Neuronal stem cell (in vitro differentiated cells): ENCODE data around the gene TPRA1.
A peak's percentile ranks its signal among the peaks of the same experiment; 100 is the strongest.

ENCODE experiments used
- DNase-seq: peaks from one replicate; pipeline ENCODE4 v3.0.0-alpha.2; 2013; ENCODE audit warnings: low spot score
- H2AFZ ChIP-seq: one replicate; pipeline ENCODE4 v1.6.1; 2013; ENCODE audit warnings: mild to moderate bottlenecking, low read length, inconsistent platforms
- H2AK5ac ChIP-seq: 2 replicates; pipeline ENCODE4 v1.6.1; 2013; ENCODE audit warnings: low read depth, mild to moderate bottlenecking, inconsistent platforms, low read length, moderate library complexity, mixed read lengths
- H2BK120ac ChIP-seq: 2 replicates; pipeline ENCODE4 v1.6.1; 2013; ENCODE audit warnings: low read depth, mild to moderate bottlenecking, inconsistent platforms, low read length, moderate library complexity, mixed read lengths
- H2BK12ac ChIP-seq: one replicate; pipeline ENCODE4 v1.6.1; 2013; ENCODE audit warnings: low read length, inconsistent platforms
- H2BK15ac ChIP-seq: 2 replicates; pipeline ENCODE4 v1.6.1; 2013; ENCODE audit warnings: mild to moderate bottlenecking, low read length, inconsistent platforms, mixed read lengths
- H2BK5ac ChIP-seq: one replicate; pipeline ENCODE4 v1.6.1; 2013; ENCODE audit warnings: inconsistent platforms, mild to moderate bottlenecking, low read length, moderate library complexity
- H3K14ac ChIP-seq: one replicate; pipeline ENCODE4 v1.6.1; 2013; ENCODE audit warnings: low read length, inconsistent platforms
- H3K18ac ChIP-seq: 2 replicates; pipeline ENCODE4 v1.6.1; 2013; ENCODE audit warnings: low read length, inconsistent platforms
- H3K23ac ChIP-seq: 2 replicates; pipeline ENCODE4 v1.6.1; 2013; ENCODE audit warnings: low read depth, mild to moderate bottlenecking, mixed read lengths, low read length, inconsistent platforms; ENCODE audit not compliant: poor library complexity
- H3K27ac ChIP-seq: replicated peaks from 3 replicates; pipeline ENCODE4 v1.5.1; 2013; ENCODE audit warnings: low read length, inconsistent platforms
- H3K27me3 ChIP-seq, 3 experiments: 2 replicates each; pipeline ENCODE4 v1.6.1; 2013; ENCODE audit warnings: low read length in 3 of 3, mild to moderate bottlenecking in 2 of 3, inconsistent platforms in 1 of 3, low read depth in 1 of 3, mixed read lengths in 1 of 3, moderate library complexity in 1 of 3; ENCODE audit not compliant: control insufficient read depth in 3 of 3, insufficient read depth in 3 of 3
- H3K36me3 ChIP-seq, 2 donors: replicated peaks in 1 of 2; 2 replicates each; pipeline ENCODE4 v1.6.1; 2013; ENCODE audit warnings: low read length in 2 of 2; ENCODE audit not compliant: control insufficient read depth in 2 of 2, insufficient read depth in 2 of 2
- H3K4ac ChIP-seq: 2 replicates; pipeline ENCODE4 v1.6.1; 2013; ENCODE audit warnings: inconsistent platforms, mild to moderate bottlenecking, low read length, moderate library complexity
- H3K4me1 ChIP-seq, 2 donors: 1 replicate in 1 of 2; 2 replicates in 1 of 2; pipeline ENCODE4 v1.6.1; 2013; ENCODE audit warnings: low read length in 2 of 2, low read depth in 1 of 2; ENCODE audit not compliant: control insufficient read depth in 2 of 2, insufficient read depth in 1 of 2
- H3K4me2 ChIP-seq: one replicate; pipeline ENCODE4 v1.6.1; 2013; ENCODE audit warnings: mild to moderate bottlenecking, low read length, inconsistent platforms; ENCODE audit not compliant: insufficient read depth, poor library complexity, severe bottlenecking
- H3K4me3 ChIP-seq, 2 donors: 2 replicates each; pipeline ENCODE4 v1.5.1; 2013; ENCODE audit warnings: low read length in 2 of 2, mild to moderate bottlenecking in 2 of 2, inconsistent platforms in 1 of 2, moderate library complexity in 1 of 2
- H3K79me1 ChIP-seq: one replicate; pipeline ENCODE4 v1.6.1; 2013; ENCODE audit warnings: low read depth, mild to moderate bottlenecking, inconsistent platforms, low read length, moderate library complexity
- H3K9ac ChIP-seq: one replicate; pipeline ENCODE4 v1.6.1; 2013; ENCODE audit warnings: mild to moderate bottlenecking, low read depth, low read length, inconsistent platforms; ENCODE audit not compliant: poor library complexity
- H3K9me3 ChIP-seq, 2 donors: replicated peaks in 1 of 2; 2 replicates each; pipeline versions ENCODE3 to v1.6.1; 2013; ENCODE audit warnings: low read length in 2 of 2, mild to moderate bottlenecking in 2 of 2, inconsistent platforms in 1 of 2, low read depth in 1 of 2, mixed read lengths in 1 of 2, moderate library complexity in 1 of 2; ENCODE audit not compliant: control insufficient read depth in 2 of 2, insufficient read depth in 1 of 2
- H4K8ac ChIP-seq: one replicate; pipeline ENCODE4 v1.6.1; 2013; ENCODE audit warnings: low read depth, mild to moderate bottlenecking, inconsistent platforms, low read length, moderate library complexity
- H4K91ac ChIP-seq: one replicate; pipeline ENCODE4 v1.6.1; 2013; ENCODE audit warnings: low read length, low read depth, mild to moderate bottlenecking, inconsistent platforms; ENCODE audit not compliant: poor library complexity
- WGBS, 2 donors: extraction: QIAGEN DNeasy Blood & Tissue Kit; methylation state at CpG; one replicate each; pipeline ENCODE4 v1.1.7; 2013; ENCODE audit warnings: missing lambda C conversion rate in 2 of 2, mixed read lengths in 1 of 2; ENCODE audit not compliant: insufficient read length in 2 of 2, insufficient replicate concordance in 1 of 2; ENCODE audit errors: extremely low coverage in 2 of 2; 5-methylcytosine and 5-hydroxymethylcytosine counted together

Gene TPRA1

DNA sequence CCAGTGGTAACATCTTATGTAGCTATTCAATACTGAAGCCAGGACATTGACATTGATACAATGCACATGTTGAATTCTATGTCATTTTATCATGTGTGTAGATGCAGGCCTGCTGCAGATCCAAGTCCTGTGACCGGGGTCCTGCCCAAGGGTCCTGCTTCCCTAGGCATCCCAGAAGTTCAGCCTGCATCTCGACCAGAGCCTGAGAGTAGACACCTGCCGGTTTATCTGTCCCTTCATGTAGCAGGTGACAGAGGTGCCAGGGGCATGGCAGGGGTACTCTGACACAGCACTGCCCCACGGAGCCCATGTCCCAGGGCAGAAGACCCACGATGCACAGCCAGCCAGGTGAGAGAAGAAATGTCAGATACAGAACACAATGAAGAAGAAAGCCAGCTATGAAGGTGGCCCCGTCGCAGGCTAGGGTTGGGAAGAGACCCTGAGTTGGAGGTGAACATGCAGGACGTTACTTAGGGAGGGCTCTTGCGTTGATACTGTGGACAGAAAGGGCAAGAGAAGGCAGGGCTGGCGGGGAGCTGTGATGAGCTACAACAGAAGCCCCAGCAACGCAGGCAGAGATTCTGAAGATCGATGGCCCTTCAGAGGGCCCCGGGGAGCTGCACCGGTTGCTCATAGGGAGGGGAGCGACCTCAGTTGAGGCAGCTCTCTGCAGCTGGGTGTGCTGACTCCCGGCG is 51.0 kb downstream of the TPRA1 start:
- H3K4ac ChIP-seq = no peak overlapping the region
- H2BK12ac ChIP-seq = no peak overlapping the region
- no peak for DNase-seq
- peaks cover 0 to 10% (median 0%) of the 10 kb centered on the region in 3 experiments for H3K27me3 ChIP-seq
- no peak overlapping the region for H2BK5ac ChIP-seq
- H3K36me3 ChIP-seq = no peaks in the 10 kb centered on the region
- H3K4me3 ChIP-seq = no peak overlapping the region
- no CpG with 5 or more reads among the region's 17 CpGs for WGBS, 2 donors
- peaks cover 23 to 24% of the 10 kb centered on the region in 2 donors for H3K4me1 ChIP-seq
- H4K8ac ChIP-seq = no peak overlapping the region
- H3K14ac ChIP-seq = no peak overlapping the region
- peak overlapping the region; percentile 49 for H3K23ac ChIP-seq
- no peak overlapping the region for H2AFZ ChIP-seq
- H3K27ac ChIP-seq = no peak overlapping the region
- H4K91ac ChIP-seq = no peak overlapping the region
- H3K18ac ChIP-seq = no peak overlapping the region
- H3K9me3 ChIP-seq = no peaks in the 10 kb centered on the region
- H3K79me1 ChIP-seq = no peaks in the 10 kb centered on the region
- no peak overlapping the region for H3K9ac ChIP-seq
- H2AK5ac ChIP-seq = peak overlapping the region; percentile 27
- H2BK120ac ChIP-seq = peak overlapping the region; percentile 97
- H3K4me2 ChIP-seq = no peak overlapping the region
- H2BK15ac ChIP-seq = peak overlapping the region; percentile 76

- Histone ChIP-seq H2BK15ac (no peak overlapping the region), H2BK120ac (no peak overlapping the region), H3K4me2 (no peak overlapping the region), H3K4me3 (no peak overlapping the region), H2AK5ac (no peak overlapping the region), H2BK12ac (no peak overlapping the region), H3K4ac (no peak overlapping the region), H2BK5ac (no peak overlapping the region), H3K9me3 (no peaks in the 10 kb centered on the region), H4K8ac (no peak overlapping the region), H2AFZ (no peak overlapping the region), H3K18ac (no peak overlapping the region), H3K14ac (no peak overlapping the region), H3K9ac (no peak overlapping the region), H3K36me3 (no peaks in the 10 kb centered on the region), H3K27me3 (peaks cover 0 to 4% (median 0%) of the 10 kb centered on the region in 3 experiments), H3K23ac (no peak overlapping the region), H3K27ac (no peak overlapping the region), H3K4me1 (peaks cover 22 to 23% of the 10 kb centered on the region in 2 donors), H3K79me1 (no peaks in the 10 kb centered on the region), H4K91ac (no peak overlapping the region)
- no peak for DNase-seq
- no CpG with 5 or more reads among the region's 5 CpGs for WGBS, 2 donors
These were observed 52.0 kb downstream of the TPRA1 start for GRCh38 chr3:127538569-127538968.

GRCh38 chr3:127536830-127537812 is 53.4 kb downstream of the TPRA1 start:
- Histone ChIP-seq H2AFZ (peak overlapping the region; percentile 81), H3K27ac (no peak overlapping the region), H3K36me3 (no peaks in the 10 kb centered on the region), H3K79me1 (no peaks in the 10 kb centered on the region), H3K4me3 (no peak overlapping the region), H3K4ac (peak overlapping the region; percentile 100), H3K4me2 (no peak overlapping the region), H4K8ac (peak overlapping the region; percentile 88), H3K9me3 (no peaks in the 10 kb centered on the region), H3K9ac (peak overlapping the region; percentile 79), H2BK12ac (peak overlapping the region; percentile 99), H2BK5ac (peak overlapping the region; percentile 90), H3K14ac (peak overlapping the region; percentile 76), H3K27me3 (no peaks in the 10 kb centered on the region), H4K91ac (peak overlapping the region; percentile 83), H2AK5ac (peak overlapping the region; percentile 99), H3K23ac (peak overlapping the region; percentile 83), H2BK120ac (peak overlapping the region; percentile 98), H2BK15ac (peak overlapping the region; percentile 96), H3K4me1 (peaks cover 22 to 23% of the 10 kb centered on the region in 2 donors), H3K18ac (peak overlapping the region; percentile 98)
- peak; percentile 74 for DNase-seq
- no CpG with 5 or more reads among the region's 22 CpGs for WGBS, 2 donors
